CD4-positive, alpha-beta T cell (primary cell): ENCODE data around the gene EPB41L1. TPM values are rescaled to one million over a fixed set of nuclear protein-coding genes. Genes with fewer than 3 reads are reported as not detected.

Experiments
- ATAC-seq: fragments of 200-7000 bp; cut with Tn5 transposase; one replicate; pipeline ENCODE4 v1.10.0; 2022; ENCODE audit warnings: mild to moderate bottlenecking; ENCODE audit not compliant: poor library complexity
- CTCF ChIA-PET: fragments of 350-600 bp; sonication (Branson Sonifier 250); formaldehyde crosslinking; loops from one replicate; lab custom pipeline; 2021; ENCODE audit warnings: antibody characterized with exemption, inconsistent platforms; lab: Charles Lee
- POLR2A ChIA-PET: fragments of 350-600 bp; sonication (Branson Sonifier 250); formaldehyde crosslinking; loops from one replicate; lab custom pipeline; 2021; ENCODE audit warnings: antibody characterized with exemption, inconsistent platforms; lab: Charles Lee
- DNase-seq, 14 experiments: peaks; one replicate each; pipeline ENCODE4 v3.0.0-alpha.2; 2013 to 2020; ENCODE audit warnings: mixed read lengths in 2 of 14
- H3K27ac ChIP-seq, 2 donors: one replicate each; pipeline versions ENCODE4 v1.5.1 to v1.7.0; 2013; ENCODE audit warnings: low read length in 2 of 2, low read depth in 1 of 2, mild to moderate bottlenecking in 1 of 2
- H3K27me3 ChIP-seq, 2 experiments: 1 replicate in 1 of 2; 2 replicates in 1 of 2; pipeline versions ENCODE4 v1.6.1 to v1.7.0; 2013; ENCODE audit warnings: low read length in 2 of 2, control low read depth in 1 of 2, mild to moderate bottlenecking in 1 of 2, moderate library complexity in 1 of 2; ENCODE audit not compliant: insufficient read depth in 2 of 2, control insufficient read depth in 1 of 2
- H3K36me3 ChIP-seq: one replicate; pipeline ENCODE4 v1.6.1; 2013; ENCODE audit warnings: low read length, control low read depth; ENCODE audit not compliant: insufficient read depth
- H3K4me1 ChIP-seq: one replicate; pipeline ENCODE4 v1.6.1; 2013; ENCODE audit warnings: low read length, control low read depth; ENCODE audit not compliant: insufficient read depth
- H3K4me3 ChIP-seq: one replicate; pipeline ENCODE4 v1.5.1; 2013; ENCODE audit warnings: mild to moderate bottlenecking, low read length, moderate library complexity
- H3K9me3 ChIP-seq, 2 experiments: 1 replicate in 1 of 2; 2 replicates in 1 of 2; pipeline versions ENCODE4 v1.6.1 to v1.7.0; 2013; ENCODE audit warnings: low read length in 2 of 2, mild to moderate bottlenecking in 2 of 2, control low read depth in 1 of 2, moderate library complexity in 1 of 2; ENCODE audit not compliant: control insufficient read depth in 1 of 2, insufficient read depth in 1 of 2
- H3K27ac Mint-ChIP-seq: one replicate; pipeline ENCODE4 v1.8.0; 2020; ENCODE audit warnings: mixed read lengths
- H3K27me3 Mint-ChIP-seq: one replicate; pipeline ENCODE4 v1.8.0; 2021; ENCODE audit warnings: mixed read lengths
- H3K36me3 Mint-ChIP-seq: one replicate; pipeline ENCODE4 v1.8.0; 2021; ENCODE audit warnings: low read depth, mixed read lengths
- H3K4me1 Mint-ChIP-seq: one replicate; pipeline ENCODE4 v1.8.0; 2021; ENCODE audit warnings: low read depth, mixed read lengths
- H3K4me3 Mint-ChIP-seq: one replicate; pipeline ENCODE4 v1.8.0; 2020; ENCODE audit warnings: mild to moderate bottlenecking, mixed read lengths
- H3K9me3 Mint-ChIP-seq: one replicate; pipeline ENCODE4 v1.8.0; 2020; ENCODE audit warnings: mixed read lengths
- intact Hi-C, 2 experiments: fragments of 100-400 bp; cut with DNase I in 1 of 2; cut with micrococcal nuclease in 1 of 2; formaldehyde crosslinking; loops; one replicate each; pipeline versions ENCODE4 v1.15.1 to v1.9.0; 2023 to 2025; cut with DNase I, micrococcal nuclease
- total RNA-seq, 174 experiments: library from RNA in 2 of 174; stranded (reverse) in 2 of 174; gene quantifications; one replicate each; pipeline ENCODE4 v1.2.3 and lab custom pipeline; 2021 to 2026
- TF ChIP-seq, protein P1 (sequence below): fragments of 200-600 bp; IDR thresholded peaks from one replicate; pipeline ENCODE4 v1.8.0; 2022; ENCODE audit warnings: antibody characterized with exemption, mild to moderate bottlenecking

The EPB41L1 gene
- total RNA-seq, 2 experiments from 2014 or later = 0.19 to 0.25 TPM

DNA sequence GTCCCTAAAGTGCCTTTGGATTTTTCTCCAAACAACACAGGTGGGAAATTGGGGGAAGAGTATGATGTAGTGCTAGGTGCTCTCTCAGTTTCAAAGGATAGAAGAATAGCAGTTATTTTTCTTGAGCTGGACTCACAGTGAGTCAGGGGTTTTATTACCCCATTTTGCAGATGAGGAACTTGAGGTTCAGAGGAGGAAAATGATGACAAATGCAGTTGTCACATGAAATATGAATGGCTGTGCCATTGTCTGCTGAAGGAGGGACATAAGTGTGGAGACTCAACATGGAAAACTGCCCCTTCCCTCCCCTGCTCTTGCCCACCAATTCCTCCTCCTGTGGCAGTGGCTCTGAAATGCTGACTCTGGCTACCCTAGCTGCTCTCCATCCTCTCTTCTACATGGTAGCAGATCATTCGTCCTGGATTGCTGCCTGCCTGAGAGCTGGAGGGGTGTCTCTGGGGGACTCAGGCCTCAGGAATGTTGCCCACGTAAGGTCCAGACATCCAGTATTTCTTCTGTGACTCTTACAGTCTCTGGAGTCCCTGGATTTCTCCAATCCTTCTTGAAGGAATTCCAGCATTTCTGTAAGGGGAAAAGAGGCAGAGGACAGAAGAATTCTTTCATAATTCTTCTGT lies 37.6 kb upstream of the EPB41L1 start:
- Mint-ChIP-seq H3K4me3 (no peak overlapping the region), H3K4me1 (no peaks in the 10 kb centered on the region), H3K36me3 (no peaks in the 10 kb centered on the region), H3K27me3 (peaks cover 19% of the 10 kb centered on the region), H3K9me3 (no peaks in the 10 kb centered on the region), H3K27ac (no peak overlapping the region)
- Histone ChIP-seq H3K36me3 (no peaks in the 10 kb centered on the region), H3K4me3 (no peak overlapping the region), H3K4me1 (no peaks in the 10 kb centered on the region), H3K27me3 (no peaks in the 10 kb centered on the region), H3K27ac (no peak overlapping the region), H3K9me3 (no peaks in the 10 kb centered on the region)
- POLR2A ChIA-PET = no interaction called here
- intact Hi-C loops = no loop called here
- DNase-seq (no peak), ATAC-seq (no peak)
- TF ChIP-seq, protein P1, sequence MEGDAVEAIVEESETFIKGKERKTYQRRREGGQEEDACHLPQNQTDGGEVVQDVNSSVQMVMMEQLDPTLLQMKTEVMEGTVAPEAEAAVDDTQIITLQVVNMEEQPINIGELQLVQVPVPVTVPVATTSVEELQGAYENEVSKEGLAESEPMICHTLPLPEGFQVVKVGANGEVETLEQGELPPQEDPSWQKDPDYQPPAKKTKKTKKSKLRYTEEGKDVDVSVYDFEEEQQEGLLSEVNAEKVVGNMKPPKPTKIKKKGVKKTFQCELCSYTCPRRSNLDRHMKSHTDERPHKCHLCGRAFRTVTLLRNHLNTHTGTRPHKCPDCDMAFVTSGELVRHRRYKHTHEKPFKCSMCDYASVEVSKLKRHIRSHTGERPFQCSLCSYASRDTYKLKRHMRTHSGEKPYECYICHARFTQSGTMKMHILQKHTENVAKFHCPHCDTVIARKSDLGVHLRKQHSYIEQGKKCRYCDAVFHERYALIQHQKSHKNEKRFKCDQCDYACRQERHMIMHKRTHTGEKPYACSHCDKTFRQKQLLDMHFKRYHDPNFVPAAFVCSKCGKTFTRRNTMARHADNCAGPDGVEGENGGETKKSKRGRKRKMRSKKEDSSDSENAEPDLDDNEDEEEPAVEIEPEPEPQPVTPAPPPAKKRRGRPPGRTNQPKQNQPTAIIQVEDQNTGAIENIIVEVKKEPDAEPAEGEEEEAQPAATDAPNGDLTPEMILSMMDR = no peak
- CTCF ChIA-PET = no interaction called here

- Histone ChIP-seq H3K27me3 (no peaks in the 10 kb centered on the region), H3K9me3 (no peaks in the 10 kb centered on the region), H3K27ac (no peak overlapping the region), H3K36me3 (no peaks in the 10 kb centered on the region), H3K4me1 (no peaks in the 10 kb centered on the region), H3K4me3 (no peak overlapping the region)
- Mint-ChIP-seq H3K4me3 (no peak overlapping the region), H3K9me3 (no peaks in the 10 kb centered on the region), H3K36me3 (no peaks in the 10 kb centered on the region), H3K4me1 (no peaks in the 10 kb centered on the region), H3K27me3 (peaks cover 19% of the 10 kb centered on the region), H3K27ac (no peak overlapping the region)
- TF ChIP-seq, protein P1 = no peak
- ChIA-PET POLR2A (no interaction called here), CTCF (no interaction called here)
- no peak for DNase-seq
- ATAC-seq = no peak
- intact Hi-C loops = no loop called here
These were observed 36.9 kb upstream of the EPB41L1 start for GRCh38 chr20:36117638-36118037.

DNA sequence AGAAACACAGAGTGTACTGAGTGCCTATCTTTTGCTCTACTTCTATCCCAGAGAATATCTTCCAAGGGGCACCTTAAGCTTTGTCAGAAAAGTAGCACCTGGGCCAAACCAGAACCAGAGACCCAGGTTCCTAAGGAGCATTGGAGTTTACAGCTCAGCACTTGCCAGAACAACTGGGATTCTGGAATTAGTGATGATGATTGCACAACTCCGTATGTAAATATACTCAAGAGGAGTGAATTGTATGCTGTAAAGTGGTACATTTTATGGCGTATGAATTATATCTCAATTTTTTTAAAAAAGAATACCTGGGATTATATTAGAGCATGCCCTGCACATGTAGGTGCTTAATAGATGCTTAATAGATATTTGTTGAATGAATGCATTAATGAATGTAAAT lies 36.2 kb upstream of the EPB41L1 start:
- CTCF ChIA-PET = no interaction called here
- H3K27ac Mint-ChIP-seq = no peak overlapping the region

More for the DNA sequence above, 36.2 kb upstream of the EPB41L1 start:
- no peak overlapping the region for H3K27ac ChIP-seq
- H3K9me3 Mint-ChIP-seq = no peaks in the 10 kb centered on the region
- TF ChIP-seq, protein P1 = no peak
- H3K4me1 ChIP-seq = no peaks in the 10 kb centered on the region
- intact Hi-C loops = no loop called here
- H3K27me3 ChIP-seq = no peaks in the 10 kb centered on the region
- H3K4me3 ChIP-seq = no peak overlapping the region
- H3K27me3 Mint-ChIP-seq = peaks cover 13% of the 10 kb centered on the region
- no peaks in the 10 kb centered on the region for H3K9me3 ChIP-seq
- no peaks in the 10 kb centered on the region for H3K36me3 Mint-ChIP-seq
- H3K36me3 ChIP-seq = no peaks in the 10 kb centered on the region
- no peak for ATAC-seq
- no peak overlapping the region for H3K4me3 Mint-ChIP-seq
- no peak for DNase-seq
- no peaks in the 10 kb centered on the region for H3K4me1 Mint-ChIP-seq
- POLR2A ChIA-PET = no interaction called here
